Astrocyte (in vitro differentiated cells and primary cell): ENCODE measurements around the gene NEK2. TPM values are rescaled to one million over a fixed set of nuclear protein-coding genes. Genes with fewer than 3 reads are reported as not detected.
A peak's percentile ranks its signal among the peaks of the same experiment; 100 is the strongest.

Experiments used
- DNase-seq: peaks from one replicate; pipeline ENCODE4 v3.0.0-alpha.2; 2010; ENCODE audit warnings: low read depth
- FAIRE-seq: peaks from 2 replicates; lab custom pipeline; 2011; peaks lifted over from hg19 to GRCh38; lab: Jason Lieb, UNC
- H2AFZ ChIP-seq: 2 replicates; pipeline ENCODE4 v1.6.0; 2012; ENCODE audit warnings: low read depth, low read length, inconsistent platforms
- H3K27ac ChIP-seq: 2 replicates; pipeline ENCODE4 v1.5.1; 2011; ENCODE audit warnings: low read depth, low read length, inconsistent platforms
- H3K27me3 ChIP-seq: 2 replicates; pipeline ENCODE4 v1.6.0; 2011; ENCODE audit warnings: low read length, inconsistent platforms; ENCODE audit not compliant: insufficient read depth
- H3K36me3 ChIP-seq: 2 replicates; pipeline ENCODE4 v1.5.1; 2011; ENCODE audit warnings: low read length, inconsistent platforms; ENCODE audit not compliant: insufficient read depth
- H3K4me1 ChIP-seq: 2 replicates; pipeline ENCODE4 v1.5.1; 2011; ENCODE audit warnings: low read length, inconsistent platforms; ENCODE audit not compliant: insufficient read depth
- H3K4me2 ChIP-seq: 2 replicates; pipeline ENCODE4 v1.6.0; 2012; ENCODE audit warnings: low read length, inconsistent platforms
- H3K4me3 ChIP-seq: 2 replicates; pipeline ENCODE4 v1.5.1; 2011; ENCODE audit warnings: low read depth, mild to moderate bottlenecking, low read length, inconsistent platforms; ENCODE audit not compliant: insufficient read depth
- H3K79me2 ChIP-seq: 2 replicates; pipeline ENCODE4 v1.6.0; 2012; ENCODE audit warnings: mild to moderate bottlenecking, low read length, inconsistent platforms; ENCODE audit not compliant: insufficient read depth
- H3K9ac ChIP-seq: 2 replicates; pipeline ENCODE4 v1.6.0; 2012; ENCODE audit warnings: mild to moderate bottlenecking, low read length, inconsistent platforms
- H3K9me3 ChIP-seq: 2 replicates; pipeline ENCODE4 v1.5.1; 2012; ENCODE audit warnings: low read depth, mild to moderate bottlenecking, low read length, inconsistent platforms; ENCODE audit not compliant: insufficient read depth
- H4K20me1 ChIP-seq: 2 replicates; pipeline ENCODE4 v1.6.0; 2012; ENCODE audit warnings: low read length, inconsistent platforms; ENCODE audit not compliant: insufficient read depth
- H3K27ac Mint-ChIP-seq: one replicate; pipeline ENCODE4 v1.8.0; 2021; ENCODE audit warnings: mild to moderate bottlenecking, mixed read lengths; ENCODE audit not compliant: unreplicated experiment
- H3K27me3 Mint-ChIP-seq: one replicate; pipeline ENCODE4 v1.8.0; 2021; ENCODE audit warnings: low read depth, mixed read lengths; ENCODE audit not compliant: unreplicated experiment
- H3K36me3 Mint-ChIP-seq: one replicate; pipeline ENCODE4 v1.8.0; 2021; ENCODE audit warnings: low read depth, mixed read lengths; ENCODE audit not compliant: unreplicated experiment
- H3K4me1 Mint-ChIP-seq: one replicate; pipeline ENCODE4 v1.8.0; 2021; ENCODE audit warnings: low read depth, mixed read lengths; ENCODE audit not compliant: unreplicated experiment
- H3K4me3 Mint-ChIP-seq: one replicate; pipeline ENCODE4 v1.8.0; 2021; ENCODE audit warnings: mild to moderate bottlenecking, moderate library complexity, mixed read lengths; ENCODE audit not compliant: unreplicated experiment
- H3K9me3 Mint-ChIP-seq: one replicate; pipeline ENCODE4 v1.8.0; 2021; ENCODE audit warnings: mild to moderate bottlenecking, mixed read lengths; ENCODE audit not compliant: unreplicated experiment
- CTCF ChIP-seq: IDR thresholded peaks from 2 replicates; pipeline ENCODE4 v1.5.1; 2011; ENCODE audit warnings: low read depth, mild to moderate bottlenecking, inconsistent platforms, low read length, moderate library complexity; ENCODE audit not compliant: insufficient read depth
- EZH2 ChIP-seq: IDR thresholded peaks from 2 replicates; pipeline ENCODE4 v1.6.1; 2012; ENCODE audit warnings: mild to moderate bottlenecking, low read length, inconsistent platforms; ENCODE audit not compliant: insufficient read depth
- total RNA-seq: library from RNA; stranded (reverse); gene quantifications from 2 replicates; pipeline ENCODE4 v1.2.1, GENCODE V29; 2021

The NEK2 gene
- total RNA-seq, 1 donor from 2014 or later: 1.6 TPM

- Histone ChIP-seq H3K36me3 (no peaks in the 10 kb centered on the region), H3K27me3 (no peaks in the 10 kb centered on the region), H4K20me1 (no peaks in the 10 kb centered on the region), H3K4me3 (no peak overlapping the region), H3K4me1 (peaks cover 29% of the 10 kb centered on the region), H3K27ac (no peak overlapping the region), H3K4me2 (no peak overlapping the region), H3K79me2 (no peaks in the 10 kb centered on the region), H3K9me3 (no peaks in the 10 kb centered on the region), H3K9ac (no peak overlapping the region), H2AFZ (no peak overlapping the region)
- no peak for TF ChIP-seq EZH2
- no peak for TF ChIP-seq CTCF
- H3K9me3 Mint-ChIP-seq: peaks cover 3% of the 10 kb centered on the region
- H3K4me3 Mint-ChIP-seq: no peak overlapping the region
- peaks cover 6% of the 10 kb centered on the region for H3K27me3 Mint-ChIP-seq
- peaks cover 24% of the 10 kb centered on the region for H3K4me1 Mint-ChIP-seq
- no peaks in the 10 kb centered on the region for H3K36me3 Mint-ChIP-seq
- FAIRE-seq (no peak), DNase-seq (no peak)
- H3K27ac Mint-ChIP-seq: no peak overlapping the region
Observed at GRCh38 chr1:211634931-211635330, 40.5 kb downstream of the NEK2 start.

GRCh38 chr1:211634461-211634860 lies 41.0 kb downstream of the NEK2 start:
- Histone ChIP-seq H2AFZ (no peak overlapping the region), H3K27ac (no peak overlapping the region), H4K20me1 (no peaks in the 10 kb centered on the region), H3K4me1 (peaks cover 24% of the 10 kb centered on the region), H3K79me2 (no peaks in the 10 kb centered on the region), H3K4me3 (no peak overlapping the region), H3K36me3 (no peaks in the 10 kb centered on the region), H3K27me3 (no peaks in the 10 kb centered on the region), H3K9me3 (no peaks in the 10 kb centered on the region), H3K4me2 (no peak overlapping the region), H3K9ac (no peak overlapping the region)
- peaks cover 3% of the 10 kb centered on the region for H3K9me3 Mint-ChIP-seq
- no peak overlapping the region for H3K27ac Mint-ChIP-seq
- peaks cover 4% of the 10 kb centered on the region for H3K27me3 Mint-ChIP-seq
- no peaks in the 10 kb centered on the region for H3K36me3 Mint-ChIP-seq
- no peak for FAIRE-seq
- no peak for TF ChIP-seq EZH2
- TF ChIP-seq CTCF: no peak
- no peak for DNase-seq
- no peak overlapping the region for H3K4me3 Mint-ChIP-seq
- H3K4me1 Mint-ChIP-seq: peaks cover 19% of the 10 kb centered on the region

GRCh38 chr1:211633524-211633846 lies 41.9 kb downstream of the NEK2 start:
- Mint-ChIP-seq H3K9me3 (peaks cover 3% of the 10 kb centered on the region), H3K4me3 (peak overlapping the region; percentile 4), H3K27me3 (peaks cover 10% of the 10 kb centered on the region), H3K27ac (peak overlapping the region; percentile 59), H3K4me1 (peaks cover 19% of the 10 kb centered on the region), H3K36me3 (no peaks in the 10 kb centered on the region)
- Histone ChIP-seq H3K4me2 (peak overlapping the region; percentile 59), H3K79me2 (no peaks in the 10 kb centered on the region), H3K4me1 (peaks cover 24% of the 10 kb centered on the region), H3K4me3 (no peak overlapping the region), H3K9ac (peak overlapping the region; percentile 68), H2AFZ (peak overlapping the region; percentile 87), H3K27ac (peak overlapping the region; percentile 77), H3K27me3 (peaks cover 2% of the 10 kb centered on the region), H4K20me1 (no peaks in the 10 kb centered on the region), H3K36me3 (no peaks in the 10 kb centered on the region), H3K9me3 (no peaks in the 10 kb centered on the region)
- TF ChIP-seq CTCF: no peak
- no peak for TF ChIP-seq EZH2
- no peak for DNase-seq
- no peak for FAIRE-seq
